Gastrocnemius medialis (tissue), 4 donors: ENCODE data around the gene LRRN2. TPM values are rescaled to one million over a fixed set of nuclear protein-coding genes. Genes with fewer than 3 reads are reported as not detected.

Experiments used
- ATAC-seq, 2 donors: fragments of 150-250 bp; one replicate each; pipeline ENCODE4 v1.9.1; 2016
- DNase-seq, 2 donors: peaks; one replicate each; pipeline ENCODE4 v3.0.0-alpha.2; 2019
- H3K27ac ChIP-seq, 4 donors: fragments of 200-600 bp; sonication (generic); 1 replicate in 1 of 4; 2 replicates in 3 of 4; pipeline ENCODE4 v1.5.1; 2016 to 2018; ENCODE audit warnings: mild to moderate bottlenecking in 2 of 4, moderate library complexity in 1 of 4
- H3K27me3 ChIP-seq, 3 donors: fragments of 200-600 bp; sonication (generic) in 2 of 3; 1 replicate in 1 of 3; 2 replicates in 2 of 3; pipeline versions ENCODE4 v1.5.1 to v1.6.0; 2016 to 2019; ENCODE audit warnings: mild to moderate bottlenecking in 1 of 3, moderate library complexity in 1 of 3
- H3K36me3 ChIP-seq, 2 donors: fragments of 200-600 bp; sonication (generic) in 1 of 2; one replicate each; pipeline ENCODE4 v1.5.1; 2017 to 2018
- H3K4me1 ChIP-seq, 2 donors: fragments of 200-600 bp; sonication (generic) in 1 of 2; one replicate each; pipeline ENCODE4 v1.5.1; 2016 to 2017; ENCODE audit warnings: mild to moderate bottlenecking in 2 of 2
- H3K4me3 ChIP-seq, 4 donors: fragments of 200-600 bp; sonication (generic) in 3 of 4; 1 replicate in 1 of 4; 2 replicates in 3 of 4; pipeline ENCODE4 v1.5.1; 2016 to 2019; ENCODE audit warnings: mild to moderate bottlenecking in 2 of 4
- H3K9me3 ChIP-seq, 3 donors: fragments of 200-600 bp; sonication (generic) in 2 of 3; 1 replicate in 1 of 3; 2 replicates in 2 of 3; pipeline ENCODE4 v1.5.1; 2016 to 2019
- POLR2A ChIP-seq, 2 donors: fragments of 450-650 bp; IDR thresholded peaks; one replicate each; pipeline ENCODE4 v1.6.1; 2017; ENCODE audit warnings: antibody characterized with exemption in 2 of 2, mild to moderate bottlenecking in 2 of 2, moderate library complexity in 2 of 2
- in situ Hi-C, 4 donors: fragments of 200-750 bp; cut with MboI; loops; one replicate each; pipeline versions ENCODE4 v1.15.0 to v1.8.0; 2017; ENCODE audit warnings: low sequenced_read_pairs in 4 of 4
- intact Hi-C: fragments of 100-400 bp; cut with DNase I; formaldehyde crosslinking; loops from one replicate; pipeline ENCODE4 v1.15.1; 2023; ENCODE audit warnings: low total_unique reads
- total RNA-seq, 4 donors: library from RNA; depleted of rRNA; stranded (reverse); fragments of >200 nt; gene quantifications; one replicate each; pipeline versions ENCODE4 v1.1.0 to v1.2.3, GENCODE V29; 2016
- TF ChIP-seq, protein P1 (sequence below), 5 experiments: fragments of 450-650 bp in 3 of 5; fragments of 200-600 bp in 2 of 5; sonication (generic) in 2 of 5; IDR thresholded peaks in 4 of 5; conservative IDR thresholded peaks in 1 of 5; 1 replicate in 4 of 5; 2 replicates in 1 of 5; pipeline ENCODE4 v1.5.1; 2016 to 2019; ENCODE audit warnings: antibody characterized with exemption in 5 of 5, mild to moderate bottlenecking in 3 of 5, moderate library complexity in 3 of 5

The LRRN2 gene
- total RNA-seq, 4 donors from 2014 or later = 0.46 to 1.1 (median 0.93) TPM

DNA sequence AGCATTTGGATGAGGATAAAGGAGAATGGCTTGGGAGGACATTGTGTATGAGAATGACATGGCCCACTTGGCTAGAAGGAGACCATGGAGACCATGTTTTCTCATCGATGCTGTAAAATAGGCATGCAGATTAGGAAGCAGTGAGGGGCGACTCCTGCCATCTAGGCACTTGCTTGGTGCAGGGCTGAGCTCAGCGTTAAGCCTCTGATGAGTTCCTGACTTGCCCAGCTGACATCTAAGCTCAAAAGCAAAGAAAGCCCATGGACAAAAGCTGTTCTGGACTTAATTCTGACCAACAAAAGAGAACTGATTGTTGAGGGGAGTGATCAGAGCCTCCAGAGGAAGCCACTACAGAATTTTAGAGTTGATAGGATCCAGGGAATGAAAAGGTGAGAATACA, 74.5 kb downstream of the LRRN2 start:
- peaks cover 0 to 6% (median 0%) of the 10 kb centered on the region in 3 donors for H3K27me3 ChIP-seq
- in situ Hi-C loops = no loop called here
- no peak overlapping the region for H3K27ac ChIP-seq
- ATAC-seq (no peak), DNase-seq (no peak)
- no peak overlapping the region for H3K4me3 ChIP-seq
- intact Hi-C loops = no loop called here
- no peaks in the 10 kb centered on the region for H3K36me3 ChIP-seq
- H3K9me3 ChIP-seq = no peaks in the 10 kb centered on the region
- no peak for TF ChIP-seq POLR2A (IDR thresholded peaks at IDR 0.05)
- TF ChIP-seq, protein P1, sequence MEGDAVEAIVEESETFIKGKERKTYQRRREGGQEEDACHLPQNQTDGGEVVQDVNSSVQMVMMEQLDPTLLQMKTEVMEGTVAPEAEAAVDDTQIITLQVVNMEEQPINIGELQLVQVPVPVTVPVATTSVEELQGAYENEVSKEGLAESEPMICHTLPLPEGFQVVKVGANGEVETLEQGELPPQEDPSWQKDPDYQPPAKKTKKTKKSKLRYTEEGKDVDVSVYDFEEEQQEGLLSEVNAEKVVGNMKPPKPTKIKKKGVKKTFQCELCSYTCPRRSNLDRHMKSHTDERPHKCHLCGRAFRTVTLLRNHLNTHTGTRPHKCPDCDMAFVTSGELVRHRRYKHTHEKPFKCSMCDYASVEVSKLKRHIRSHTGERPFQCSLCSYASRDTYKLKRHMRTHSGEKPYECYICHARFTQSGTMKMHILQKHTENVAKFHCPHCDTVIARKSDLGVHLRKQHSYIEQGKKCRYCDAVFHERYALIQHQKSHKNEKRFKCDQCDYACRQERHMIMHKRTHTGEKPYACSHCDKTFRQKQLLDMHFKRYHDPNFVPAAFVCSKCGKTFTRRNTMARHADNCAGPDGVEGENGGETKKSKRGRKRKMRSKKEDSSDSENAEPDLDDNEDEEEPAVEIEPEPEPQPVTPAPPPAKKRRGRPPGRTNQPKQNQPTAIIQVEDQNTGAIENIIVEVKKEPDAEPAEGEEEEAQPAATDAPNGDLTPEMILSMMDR (IDR thresholded peaks at IDR 0.05 in 4 of 5, conservative IDR thresholded peaks at IDR 0.05 in 1 of 5) = no peak
- no peaks in the 10 kb centered on the region for H3K4me1 ChIP-seq

DNA sequence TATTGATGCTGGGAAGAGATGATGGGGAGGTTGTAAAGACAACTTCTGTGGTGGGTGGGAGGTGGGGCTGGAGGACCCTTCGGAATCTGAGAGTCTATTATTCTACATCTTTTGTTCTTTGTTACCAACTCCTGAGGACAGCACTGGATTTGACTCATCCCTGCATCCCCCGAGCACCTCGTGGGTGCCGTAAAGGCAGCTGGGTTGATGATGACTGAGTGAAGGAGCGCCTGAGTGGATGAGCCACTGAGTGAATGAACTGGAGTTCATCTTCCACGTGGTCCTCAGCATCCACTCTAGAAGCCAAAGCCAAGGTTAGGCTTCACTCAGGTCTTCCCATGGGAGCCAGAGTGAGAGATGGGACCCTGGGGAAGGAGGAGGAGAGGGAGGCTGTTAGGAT, 77.6 kb downstream of the LRRN2 start:
- Histone ChIP-seq H3K36me3 (no peaks in the 10 kb centered on the region), H3K27me3 (peaks cover 0 to 7% (median 0%) of the 10 kb centered on the region in 3 donors), H3K27ac (no peak overlapping the region), H3K9me3 (no peaks in the 10 kb centered on the region), H3K4me3 (no peak overlapping the region), H3K4me1 (no peaks in the 10 kb centered on the region)
- intact Hi-C loops = no loop called here
- in situ Hi-C loops = no loop called here
- TF ChIP-seq, protein P1 (IDR thresholded peaks at IDR 0.05 in 4 of 5, conservative IDR thresholded peaks at IDR 0.05 in 1 of 5) = no peak
- TF ChIP-seq POLR2A (IDR thresholded peaks at IDR 0.05) = no peak
- ATAC-seq (no peak), DNase-seq (no peak)

DNA sequence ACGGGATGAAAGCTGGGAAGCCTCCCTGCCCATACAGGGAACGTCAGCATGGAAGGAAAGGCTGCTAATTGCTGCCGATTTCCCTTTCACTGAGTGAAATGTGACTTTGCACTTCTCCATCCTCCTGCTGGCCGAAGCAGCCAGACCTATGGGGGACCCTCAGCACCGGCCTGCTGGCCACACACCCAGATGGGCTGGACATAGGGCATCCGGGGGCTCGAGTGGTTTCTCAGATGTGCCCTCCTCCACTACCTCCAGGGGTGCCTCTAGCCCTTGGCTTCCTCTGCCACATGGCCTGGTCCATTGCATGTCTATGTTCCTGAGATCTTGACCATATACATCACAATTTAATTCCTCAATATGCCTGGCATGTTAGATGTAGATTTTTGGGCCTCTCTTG, 79.7 kb downstream of the LRRN2 start:
- no peaks in the 10 kb centered on the region for H3K4me1 ChIP-seq
- no peaks in the 10 kb centered on the region for H3K9me3 ChIP-seq
- H3K4me3 ChIP-seq = no peak overlapping the region
- H3K27ac ChIP-seq = no peak overlapping the region
- ATAC-seq (no peak), DNase-seq (no peak)
- in situ Hi-C loops (no loop called here), intact Hi-C loops (no loop called here)
- TF ChIP-seq, protein P1 (IDR thresholded peaks at IDR 0.05 in 4 of 5, conservative IDR thresholded peaks at IDR 0.05 in 1 of 5) = no peak
- no peak for TF ChIP-seq POLR2A (IDR thresholded peaks at IDR 0.05)
- H3K36me3 ChIP-seq = no peaks in the 10 kb centered on the region
- H3K27me3 ChIP-seq = peaks cover 0 to 7% (median 0%) of the 10 kb centered on the region in 3 donors

DNA sequence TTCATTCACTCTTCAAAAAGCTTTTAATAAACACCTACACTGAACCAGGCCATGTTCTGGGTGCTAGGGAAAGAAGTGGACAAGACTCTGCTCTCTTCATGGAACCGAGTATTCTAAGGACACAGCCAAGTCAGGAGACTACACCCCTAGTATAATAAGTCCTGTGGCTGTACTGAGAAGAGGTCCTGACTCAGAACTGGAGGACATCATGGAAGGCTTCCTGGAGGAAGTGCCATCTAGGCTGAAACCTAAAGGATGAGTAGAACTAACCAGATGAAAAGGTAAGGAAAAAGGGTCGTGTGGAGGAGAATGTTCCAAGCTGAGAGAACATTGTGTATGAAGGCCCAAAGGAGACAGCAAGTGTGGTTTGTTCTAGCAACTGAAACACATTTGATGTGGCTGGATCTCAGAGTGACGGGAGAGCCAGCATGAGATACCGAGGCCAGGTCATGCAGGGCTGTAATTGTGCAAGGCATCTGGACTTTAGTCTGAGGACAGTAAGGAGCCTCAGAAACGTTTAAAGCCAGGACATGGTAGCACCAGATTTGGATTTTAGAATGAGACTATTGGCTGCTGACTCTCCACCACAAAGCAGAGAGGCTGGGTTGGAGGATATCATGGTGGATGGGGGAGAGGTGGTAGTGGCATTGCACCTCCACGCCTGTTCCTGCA, 82.5 kb downstream of the LRRN2 start:
- Histone ChIP-seq H3K27me3 (peaks cover 0 to 7% (median 0%) of the 10 kb centered on the region in 3 donors), H3K4me1 (no peaks in the 10 kb centered on the region), H3K4me3 (no peak overlapping the region), H3K27ac (no peak overlapping the region), H3K36me3 (no peaks in the 10 kb centered on the region), H3K9me3 (no peaks in the 10 kb centered on the region)
- in situ Hi-C loops = no loop called here
- ATAC-seq (no peak), DNase-seq (no peak)
- intact Hi-C loops = no loop called here
- TF ChIP-seq, protein P1 (IDR thresholded peaks at IDR 0.05 in 4 of 5, conservative IDR thresholded peaks at IDR 0.05 in 1 of 5) = no peak
- TF ChIP-seq POLR2A (IDR thresholded peaks at IDR 0.05) = no peak
